Measurements from ENCODE around the gene ZNF593. TPM values are rescaled to one million over a fixed set of nuclear protein-coding genes. Genes with fewer than 3 reads are reported as not detected.
A peak's percentile ranks its signal among the peaks of the same experiment; 100 is the strongest.

ZNF593 gene
- total RNA-seq, 3 donors from 2014 or later = 121 to 151 (median 139) TPM

- no peaks in the 10 kb centered on the region for H3K9me3 Mint-ChIP-seq
Observed at GRCh38 chr1:26159743-26160039, 10.0 kb upstream of the ZNF593 start.

GRCh38 chr1:26160527-26161414 is 8.9 kb upstream of the ZNF593 start:
- ATAC-seq (no peak), DNase-seq (no peak)
- H3K36me3 Mint-ChIP-seq (ENCODE audit: insufficient read depth) = no peaks in the 10 kb centered on the region
- no peaks in the 10 kb centered on the region for H3K9me3 Mint-ChIP-seq
- peaks cover 9% of the 10 kb centered on the region for H3K4me1 Mint-ChIP-seq (ENCODE audit: low read depth)
- peaks cover 47% of the 10 kb centered on the region for H3K27me3 Mint-ChIP-seq (ENCODE audit: low read depth)
- H3K4me3 Mint-ChIP-seq = no peak overlapping the region

More at GRCh38 chr1:26159743-26160039, 10.0 kb upstream of the ZNF593 start:
- DNase-seq = no peak
- peaks cover 9% of the 10 kb centered on the region for H3K4me1 Mint-ChIP-seq (ENCODE audit: low read depth)
- ATAC-seq = no peak
- H3K36me3 Mint-ChIP-seq (ENCODE audit: insufficient read depth) = no peaks in the 10 kb centered on the region
- peaks cover 53% of the 10 kb centered on the region for H3K27me3 Mint-ChIP-seq (ENCODE audit: low read depth)
- no peak overlapping the region for H3K4me3 Mint-ChIP-seq

GRCh38 chr1:26161415-26162219 is 8.1 kb upstream of the ZNF593 start:
- H3K9me3 Mint-ChIP-seq = no peaks in the 10 kb centered on the region
- peak overlapping the region; percentile 65 for H3K4me3 Mint-ChIP-seq
- H3K4me1 Mint-ChIP-seq (ENCODE audit: low read depth) = peaks cover 9% of the 10 kb centered on the region
- H3K27me3 Mint-ChIP-seq (ENCODE audit: low read depth) = peaks cover 41% of the 10 kb centered on the region
- no peaks in the 10 kb centered on the region for H3K36me3 Mint-ChIP-seq (ENCODE audit: insufficient read depth)
- peak; percentile 26 for DNase-seq
- peak; percentile 69 to 75 for ATAC-seq

DNA sequence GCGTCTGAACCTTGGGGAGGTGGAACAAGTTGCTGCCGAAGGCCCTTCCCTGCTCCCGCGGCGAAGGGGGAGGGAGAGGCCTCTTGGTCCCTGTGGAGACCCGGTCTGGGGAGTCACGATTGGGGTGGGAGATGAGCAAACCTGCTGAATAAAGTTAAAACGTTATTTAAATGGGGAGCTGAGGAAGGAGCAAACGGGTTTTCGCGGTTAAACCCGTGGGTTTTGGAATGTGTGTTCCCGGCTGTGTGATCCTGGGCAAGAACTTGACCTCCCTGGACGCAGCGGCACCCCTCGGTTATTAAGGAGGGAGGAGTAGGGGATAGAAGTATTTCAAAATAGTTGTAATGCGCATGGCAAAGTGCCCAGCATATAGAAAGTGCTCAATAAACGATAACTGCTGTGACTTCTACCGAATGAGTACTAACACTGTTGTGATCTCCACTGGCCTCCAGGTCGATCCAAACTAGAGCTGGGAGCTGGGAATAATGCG is 7.4 kb upstream of the ZNF593 start:
- no peak for ATAC-seq

GRCh38 chr1:26163684-26164035 is 6.0 kb upstream of the ZNF593 start:
- H3K4me3 Mint-ChIP-seq = peak overlapping the region; percentile 13

More for the DNA sequence above, 7.4 kb upstream of the ZNF593 start:
- peaks cover 6% of the 10 kb centered on the region for H3K4me1 Mint-ChIP-seq (ENCODE audit: low read depth)
- DNase-seq = no peak
- no peaks in the 10 kb centered on the region for H3K36me3 Mint-ChIP-seq (ENCODE audit: insufficient read depth)
- H3K9me3 Mint-ChIP-seq = no peaks in the 10 kb centered on the region
- H3K27me3 Mint-ChIP-seq (ENCODE audit: low read depth) = peaks cover 39% of the 10 kb centered on the region
- peak overlapping the region; percentile 65 for H3K4me3 Mint-ChIP-seq

GRCh38 chr1:26164036-26164860 is 5.5 kb upstream of the ZNF593 start:
- peaks cover 27% of the 10 kb centered on the region for H3K27me3 Mint-ChIP-seq (ENCODE audit: low read depth)

More at GRCh38 chr1:26163684-26164035, 6.0 kb upstream of the ZNF593 start:
- ATAC-seq = no peak
- Mint-ChIP-seq H3K4me1 (ENCODE audit: low read depth) (peaks cover 6% of the 10 kb centered on the region), H3K36me3 (ENCODE audit: insufficient read depth) (no peaks in the 10 kb centered on the region), H3K9me3 (no peaks in the 10 kb centered on the region), H3K27me3 (ENCODE audit: low read depth) (peaks cover 30% of the 10 kb centered on the region)
- DNase-seq = no peak

DNA sequence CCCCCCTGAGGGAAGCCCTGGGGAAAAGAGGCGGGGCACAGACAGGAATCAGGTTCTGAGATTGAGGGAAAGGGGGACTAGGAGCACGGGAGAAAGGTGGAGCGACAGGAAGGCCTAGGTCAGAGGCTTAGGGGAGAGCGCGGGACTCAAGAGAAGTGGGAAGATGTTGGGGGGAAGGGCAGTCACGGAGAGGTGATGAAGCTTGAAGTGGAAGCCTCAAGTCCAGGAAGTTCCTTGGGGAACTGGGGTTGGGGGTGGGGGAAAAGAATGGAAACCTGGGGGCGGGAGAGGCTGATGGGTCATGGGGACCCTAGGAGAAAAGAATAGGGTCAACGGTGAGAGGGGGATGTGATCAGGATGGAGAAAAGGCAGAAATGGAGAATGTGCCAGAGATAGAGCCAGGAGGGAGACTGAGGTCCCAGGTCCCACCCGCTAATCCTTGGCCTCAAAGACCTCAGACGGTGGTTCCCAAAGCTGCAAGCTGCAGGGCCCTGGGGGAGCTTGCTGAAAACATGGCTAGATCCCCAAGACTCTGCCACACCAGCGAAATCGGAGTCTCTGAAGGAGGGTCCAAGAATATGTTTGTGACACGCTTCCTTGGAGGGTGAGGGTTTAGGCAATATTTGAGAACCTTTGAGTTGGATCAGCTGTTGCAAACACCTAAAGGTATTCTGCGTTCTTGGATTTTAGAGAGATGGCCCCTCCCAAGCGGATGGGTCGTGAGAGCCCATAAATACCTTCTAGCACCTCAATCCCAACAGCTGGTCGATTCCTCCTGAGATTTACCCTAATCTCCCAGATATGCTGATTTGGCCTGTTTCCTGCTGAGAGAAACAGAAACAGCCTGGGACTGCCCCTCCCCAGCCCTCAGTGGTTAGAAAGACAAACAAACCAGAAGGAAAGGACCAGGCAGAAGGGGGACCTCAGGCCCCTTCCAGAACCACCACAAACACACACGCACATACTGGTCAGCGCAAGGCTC is 4.6 kb upstream of the ZNF593 start:
- no peaks in the 10 kb centered on the region for H3K36me3 Mint-ChIP-seq (ENCODE audit: insufficient read depth)
- peak overlapping the region; percentile 50 for H3K4me3 Mint-ChIP-seq
- DNase-seq (no peak), ATAC-seq (no peak)
- H3K27me3 Mint-ChIP-seq (ENCODE audit: low read depth) = peaks cover 21% of the 10 kb centered on the region
- no peaks in the 10 kb centered on the region for H3K9me3 Mint-ChIP-seq
- peaks cover 10% of the 10 kb centered on the region for H3K4me1 Mint-ChIP-seq (ENCODE audit: low read depth)

More at GRCh38 chr1:26164036-26164860, 5.5 kb upstream of the ZNF593 start:
- Mint-ChIP-seq H3K9me3 (no peaks in the 10 kb centered on the region), H3K4me3 (peak overlapping the region; percentile 50), H3K36me3 (ENCODE audit: insufficient read depth) (no peaks in the 10 kb centered on the region), H3K4me1 (ENCODE audit: low read depth) (peaks cover 8% of the 10 kb centered on the region)
- ATAC-seq (peak; percentile 72 to 76), DNase-seq (peak; percentile 48)

- H3K4me1 Mint-ChIP-seq (ENCODE audit: low read depth) = peaks cover 20% of the 10 kb centered on the region
- DNase-seq = no peak
Observed at GRCh38 chr1:26166719-26167281, 2.9 kb upstream of the ZNF593 start.

GRCh38 chr1:26168410-26169197 is 1.1 kb upstream of the ZNF593 start, which contains the start of gene C1orf232:
Gene C1orf232 (minus strand): TSS chr1:26168963. CDS start chr1:26168499, 464 bp downstream.
- no peaks in the 10 kb centered on the region for H3K9me3 Mint-ChIP-seq
- peak within 1 kb of the TSS; percentile 93 for H3K4me3 Mint-ChIP-seq
- ATAC-seq = no peak
- DNase-seq = no peak
- H3K36me3 Mint-ChIP-seq (ENCODE audit: insufficient read depth) = no peaks in the 10 kb centered on the region
- H3K27me3 Mint-ChIP-seq (ENCODE audit: low read depth) = peaks cover 3% of the 10 kb centered on the region
- peaks cover 15% of the 10 kb centered on the region for H3K4me1 Mint-ChIP-seq (ENCODE audit: low read depth)

More at GRCh38 chr1:26166719-26167281, 2.9 kb upstream of the ZNF593 start:
- H3K4me3 Mint-ChIP-seq = no peak overlapping the region
- no peaks in the 10 kb centered on the region for H3K36me3 Mint-ChIP-seq (ENCODE audit: insufficient read depth)
- H3K27me3 Mint-ChIP-seq (ENCODE audit: low read depth) = peaks cover 16% of the 10 kb centered on the region
- no peaks in the 10 kb centered on the region for H3K9me3 Mint-ChIP-seq
- ATAC-seq = no peak

DNA sequence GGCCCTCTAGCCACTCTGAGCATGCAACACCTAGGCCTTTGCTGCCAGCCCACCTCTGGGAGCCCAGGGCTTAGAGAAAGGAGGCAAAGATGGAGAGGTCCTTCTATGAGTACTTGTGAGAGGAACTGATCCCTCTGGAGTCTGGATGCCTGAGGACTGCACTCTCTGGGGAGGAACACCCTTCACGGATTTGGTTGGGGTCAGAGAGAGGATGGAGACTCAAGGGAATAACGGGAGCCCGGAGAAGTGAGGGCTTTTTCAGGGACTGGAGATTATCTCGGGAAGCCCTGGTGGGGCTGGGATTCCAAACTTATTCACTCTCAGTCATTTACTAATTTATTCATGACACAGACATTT is 532 bp upstream of the ZNF593 start:
- DNase-seq = no peak
- Mint-ChIP-seq H3K27me3 (ENCODE audit: low read depth) (no peaks in the 10 kb centered on the region), H3K4me1 (ENCODE audit: low read depth) (peaks cover 14% of the 10 kb centered on the region), H3K4me3 (peak overlapping the region; percentile 93), H3K36me3 (ENCODE audit: insufficient read depth) (no peaks in the 10 kb centered on the region), H3K9me3 (no peaks in the 10 kb centered on the region)
- ATAC-seq = no peak

DNA sequence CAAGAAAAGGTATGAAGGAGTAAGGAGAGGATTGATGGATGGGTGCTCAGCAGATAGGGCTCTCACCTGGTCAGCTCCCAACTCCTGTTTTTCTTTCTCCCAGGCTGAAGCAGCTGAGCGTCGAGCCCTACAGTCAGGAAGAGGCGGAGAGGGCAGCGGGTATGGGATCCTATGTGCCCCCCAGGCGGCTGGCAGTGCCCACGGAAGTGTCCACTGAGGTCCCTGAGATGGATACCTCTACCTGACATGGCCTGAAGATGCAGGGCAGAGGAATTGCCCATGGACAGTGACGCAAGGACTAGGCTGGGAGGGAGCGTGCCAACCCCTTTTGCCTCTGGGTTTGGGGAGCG is 739 bp downstream of the ZNF593 start:
- H3K9me3 Mint-ChIP-seq = no peaks in the 10 kb centered on the region
- peaks cover 14% of the 10 kb centered on the region for H3K4me1 Mint-ChIP-seq (ENCODE audit: low read depth)
- no peaks in the 10 kb centered on the region for H3K36me3 Mint-ChIP-seq (ENCODE audit: insufficient read depth)
- H3K27me3 Mint-ChIP-seq (ENCODE audit: low read depth) = no peaks in the 10 kb centered on the region
- DNase-seq (no peak), ATAC-seq (no peak)
- H3K4me3 Mint-ChIP-seq = peak overlapping the region; percentile 93
